ENCODE results near the gene LAMC3. TPM values are rescaled to one million over a fixed set of nuclear protein-coding genes. Genes with fewer than 3 reads are reported as not detected.

Gene LAMC3
- total and polyA plus RNA-seq, 2 experiments from 2014 or later, result 29.5 to 43.4 TPM

GRCh38 chr9:131140550-131140949 is 131.6 kb downstream of the LAMC3 start:
- H3K9me3 ChIP-seq (ENCODE audit: low read depth), result no peaks in the 10 kb centered on the region
- H3K27ac ChIP-seq, result no peak overlapping the region
- H3K4me1 ChIP-seq (ENCODE audit: insufficient read depth), result no peaks in the 10 kb centered on the region
- no peak overlapping the region for H2AFZ ChIP-seq
- WGBS (ENCODE audit: low lambda C conversion rate, missing lambda C conversion rate), result 96% methylated on average over 3 of the region's 3 CpGs
- H3K4me3 ChIP-seq, result no peak overlapping the region
- DNase-seq (ENCODE audit: low spot score), result no peak
- no peaks in the 10 kb centered on the region for H4K20me1 ChIP-seq (ENCODE audit: insufficient read depth, poor library complexity, severe bottlenecking)
- no peak for TF ChIP-seq EZH2phosphoT487 (IDR thresholded peaks at IDR 0.05; ENCODE audit: low read depth, severe bottlenecking, unreplicated experiment)
- TF ChIP-seq CTCF (IDR thresholded peaks at IDR 0.05; ENCODE audit: poor library complexity), result no peak
- TF ChIP-seq EZH2 (IDR thresholded peaks at IDR 0.05; ENCODE audit: borderline replicate concordance), result no peak
- H3K36me3 ChIP-seq (replicated peaks; ENCODE audit: insufficient read depth, low read depth), result no peaks in the 10 kb centered on the region
- no peaks in the 10 kb centered on the region for H3K27me3 ChIP-seq
- H3K9me2 ChIP-seq (replicated peaks; ENCODE audit: insufficient read depth), result no peaks in the 10 kb centered on the region
- no peaks in the 10 kb centered on the region for H3K79me2 ChIP-seq
- H3K4me2 ChIP-seq, result no peak overlapping the region

DNA sequence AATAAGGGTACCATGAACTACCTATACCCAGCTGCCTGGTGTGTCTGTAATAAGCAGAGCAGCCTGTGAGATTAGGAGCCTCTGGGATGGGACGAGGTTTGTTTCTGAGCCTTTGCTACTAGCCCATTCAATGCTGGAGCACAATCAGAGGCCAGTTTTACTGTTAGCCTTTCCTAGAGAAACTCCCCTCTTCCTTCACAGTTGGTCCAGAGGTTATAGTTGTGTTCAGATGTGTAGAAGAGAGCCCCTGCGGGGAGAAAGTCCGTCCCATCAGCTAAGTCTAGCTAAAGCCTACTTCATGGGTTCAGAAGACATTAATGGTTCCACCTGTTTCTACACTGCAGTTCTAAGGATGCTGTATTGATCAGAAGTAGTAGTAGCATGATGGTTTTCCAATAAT is 133.2 kb downstream of the LAMC3 start:
- Histone ChIP-seq H3K36me3 (replicated peaks; ENCODE audit: insufficient read depth, low read depth) (peaks cover 3% of the 10 kb centered on the region), H3K4me1 (ENCODE audit: insufficient read depth) (no peaks in the 10 kb centered on the region)
- TF ChIP-seq EZH2phosphoT487 (IDR thresholded peaks at IDR 0.05; ENCODE audit: low read depth, severe bottlenecking, unreplicated experiment), result no peak

More for the DNA sequence above, 133.2 kb downstream of the LAMC3 start:
- Histone ChIP-seq H3K9me3 (ENCODE audit: low read depth) (no peaks in the 10 kb centered on the region), H3K27ac (no peak overlapping the region), H3K9me2 (replicated peaks; ENCODE audit: insufficient read depth) (no peaks in the 10 kb centered on the region), H3K4me2 (no peak overlapping the region), H3K27me3 (no peaks in the 10 kb centered on the region), H3K4me3 (no peak overlapping the region), H3K79me2 (no peaks in the 10 kb centered on the region), H4K20me1 (ENCODE audit: insufficient read depth, poor library complexity, severe bottlenecking) (no peaks in the 10 kb centered on the region), H2AFZ (no peak overlapping the region)
- DNase-seq (ENCODE audit: low spot score), result no peak
- WGBS (ENCODE audit: low lambda C conversion rate, missing lambda C conversion rate), result 95% methylated on average over 3 of the region's 3 CpGs

Small RNA genes lying within 50 kb of the gene (small RNA-seq; reads per million reads assigned to genes)
- gene RF00322 (not detected), gene RNU6-881P (not detected)

Other genes with a start within 250 kb of the LAMC3 start
- 44.5 and 46.6 TPM in 2 replicates for gene ABL1, start 173.9 kb upstream of the LAMC3 start, total RNA-seq
- 41.1 and 43.2 TPM in 2 replicates for gene ABL1, start 173.9 kb upstream of the LAMC3 start, polyA plus RNA-seq
- not detected in 2 replicates for gene QRFP, start 112.4 kb upstream of the LAMC3 start, total RNA-seq
- 0.21 and 0.74 TPM in 2 replicates for gene QRFP, start 112.4 kb upstream of the LAMC3 start, polyA plus RNA-seq
- 0.33 TPM in 1 of 2 replicates, not detected in the other for gene FIBCD1, start 69.9 kb upstream of the LAMC3 start, total RNA-seq
- 0.73 TPM in 1 of 2 replicates, not detected in the other for gene FIBCD1, start 69.9 kb upstream of the LAMC3 start, polyA plus RNA-seq
- gene AIF1L, start 87.4 kb downstream of the LAMC3 start, total RNA-seq, result 4.2 and 5.3 TPM in 2 replicates
- 6.0 and 6.3 TPM in 2 replicates for gene AIF1L, start 87.4 kb downstream of the LAMC3 start, polyA plus RNA-seq
- gene NUP214, start 116.4 kb downstream of the LAMC3 start, total RNA-seq, result 18.1 and 28.5 TPM in 2 replicates
- gene NUP214, start 116.4 kb downstream of the LAMC3 start, polyA plus RNA-seq, result 13.7 and 16.5 TPM in 2 replicates